Measurements from ENCODE around the gene HES1.

HES1 gene

GRCh38 chr3:194161131-194162045 lies 25.4 kb downstream of the HES1 start:
- Histone ChIP-seq H3K4me2 (ENCODE audit: low read depth, low read length, poor library complexity, severe bottlenecking) (no peak overlapping the region), H3K79me2 (ENCODE audit: insufficient read depth, low read length) (no peaks in the 10 kb centered on the region), H3K4me3 (ENCODE audit: insufficient read depth, low read length, poor library complexity, severe bottlenecking) (no peak overlapping the region), H3K9ac (ENCODE audit: low read length) (no peak overlapping the region), H2AFZ (ENCODE audit: low read depth, low read length, severe bottlenecking) (no peak overlapping the region), H3F3A (ENCODE audit: insufficient read depth) (no peaks in the 10 kb centered on the region), H3K36me3 (ENCODE audit: low read length) (no peaks in the 10 kb centered on the region), H3K9me2 (replicated peaks; ENCODE audit: insufficient read depth, low read length) (no peaks in the 10 kb centered on the region), H3K27ac (ENCODE audit: low read depth, low read length) (no peak overlapping the region), H3K9me3 (ENCODE audit: insufficient read depth, low read length) (no peaks in the 10 kb centered on the region), H3K27me3 (ENCODE audit: low read length) (no peaks in the 10 kb centered on the region), H4K20me1 (ENCODE audit: low read depth, low read length) (no peaks in the 10 kb centered on the region)
- TF ChIP-seq CTCF (IDR thresholded peaks at IDR 0.05; ENCODE audit: insufficient read depth, low read length, poor library complexity, severe bottlenecking) (no peak), EZH2phosphoT487 (conservative IDR thresholded peaks at IDR 0.05; ENCODE audit: low read length) (no peak)

- H3K9me3 ChIP-seq (ENCODE audit: insufficient read depth, low read length), result no peaks in the 10 kb centered on the region
Observed at GRCh38 chr3:194162070-194162678, 26.2 kb downstream of the HES1 start.

GRCh38 chr3:194162817-194163584 lies 27.1 kb downstream of the HES1 start:
- H3K79me2 ChIP-seq (ENCODE audit: insufficient read depth, low read length), result no peaks in the 10 kb centered on the region
- no peaks in the 10 kb centered on the region for H3K27me3 ChIP-seq (ENCODE audit: low read length)
- no peaks in the 10 kb centered on the region for H3K9me2 ChIP-seq (replicated peaks; ENCODE audit: insufficient read depth, low read length)
- no peak overlapping the region for H2AFZ ChIP-seq (ENCODE audit: low read depth, low read length, severe bottlenecking)
- H3K4me3 ChIP-seq (ENCODE audit: insufficient read depth, low read length, poor library complexity, severe bottlenecking), result no peak overlapping the region
- no peaks in the 10 kb centered on the region for H3K9me3 ChIP-seq (ENCODE audit: insufficient read depth, low read length)
- TF ChIP-seq CTCF (IDR thresholded peaks at IDR 0.05; ENCODE audit: insufficient read depth, low read length, poor library complexity, severe bottlenecking) (no peak), EZH2phosphoT487 (conservative IDR thresholded peaks at IDR 0.05; ENCODE audit: low read length) (no peak)
- H3K36me3 ChIP-seq (ENCODE audit: low read length), result no peaks in the 10 kb centered on the region
- H3F3A ChIP-seq (ENCODE audit: insufficient read depth), result no peaks in the 10 kb centered on the region
- no peak overlapping the region for H3K4me2 ChIP-seq (ENCODE audit: low read depth, low read length, poor library complexity, severe bottlenecking)
- no peak overlapping the region for H3K27ac ChIP-seq (ENCODE audit: low read depth, low read length)
- no peak overlapping the region for H3K9ac ChIP-seq (ENCODE audit: low read length)
- H4K20me1 ChIP-seq (ENCODE audit: low read depth, low read length), result no peaks in the 10 kb centered on the region

More at GRCh38 chr3:194162070-194162678, 26.2 kb downstream of the HES1 start:
- Histone ChIP-seq H3K9me2 (replicated peaks; ENCODE audit: insufficient read depth, low read length) (no peaks in the 10 kb centered on the region), H3F3A (ENCODE audit: insufficient read depth) (no peaks in the 10 kb centered on the region), H3K27me3 (ENCODE audit: low read length) (no peaks in the 10 kb centered on the region), H3K9ac (ENCODE audit: low read length) (no peak overlapping the region), H2AFZ (ENCODE audit: low read depth, low read length, severe bottlenecking) (no peak overlapping the region), H4K20me1 (ENCODE audit: low read depth, low read length) (no peaks in the 10 kb centered on the region), H3K36me3 (ENCODE audit: low read length) (no peaks in the 10 kb centered on the region), H3K4me2 (ENCODE audit: low read depth, low read length, poor library complexity, severe bottlenecking) (no peak overlapping the region), H3K4me3 (ENCODE audit: insufficient read depth, low read length, poor library complexity, severe bottlenecking) (no peak overlapping the region), H3K27ac (ENCODE audit: low read depth, low read length) (no peak overlapping the region), H3K79me2 (ENCODE audit: insufficient read depth, low read length) (no peaks in the 10 kb centered on the region)
- TF ChIP-seq CTCF (IDR thresholded peaks at IDR 0.05; ENCODE audit: insufficient read depth, low read length, poor library complexity, severe bottlenecking), result no peak
- TF ChIP-seq EZH2phosphoT487 (conservative IDR thresholded peaks at IDR 0.05; ENCODE audit: low read length), result no peak

All from SU-DHL-6 (cell line).